Posterior vena cava (tissue), 2 donors: Measurements from ENCODE around the gene H2AZ2. TPM values are rescaled to one million over a fixed set of nuclear protein-coding genes. Genes with fewer than 3 reads are reported as not detected.
A peak's percentile ranks its signal among the peaks of the same experiment; 100 is the strongest.
"Not testable (repeated sequence)": the region's sequence is repeated elsewhere in the genome, so short reads cannot be mapped to it uniquely, and the experiment has no call there.

Experiments used
- DNase-seq: peaks from one replicate; pipeline ENCODE4 v3.0.0-alpha.2; 2020; ENCODE audit warnings: low spot score
- intact Hi-C, 2 donors: fragments of 100-400 bp; cut with DNase I; formaldehyde crosslinking; loops; one replicate each; pipeline versions ENCODE4 v1.14.1 to v1.14.2; 2022 to 2023
- total RNA-seq, 2 donors: library from RNA; stranded (reverse); fragmentation: NEBNext Ultra II Directional; extraction: Animal tissue kit (Norgen Biotek cat#: 25700); gene quantifications; one replicate each; pipeline ENCODE4 v1.2.1, GENCODE V29; 2021
- donor health status: DM: yes; HTN: yes; CAD: no.
- donor health status: DM: yes; HTN: yes; CAD: no.

Gene H2AZ2
- total RNA-seq, 2 donors from 2014 or later, result 122 to 127 TPM

DNA sequence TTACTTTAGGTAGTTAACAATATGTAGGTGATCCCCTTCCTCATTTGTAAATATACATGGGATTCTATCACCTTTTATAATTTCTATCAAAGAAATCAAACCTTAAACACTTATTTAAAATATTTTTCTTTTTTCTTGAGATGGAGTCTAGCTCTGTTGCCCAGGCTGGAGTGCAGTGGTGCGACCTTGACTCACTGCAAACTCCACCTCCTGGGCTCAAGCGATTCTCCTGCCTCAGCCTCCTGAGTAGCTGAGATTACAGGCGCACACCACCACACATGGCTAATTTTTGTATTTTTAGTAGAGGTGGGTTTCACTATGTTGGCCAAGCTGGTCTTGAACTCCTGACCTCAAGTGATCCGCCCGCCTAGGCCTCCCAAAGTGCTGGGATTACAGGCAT lies 4.4 kb downstream of the H2AZ2 start:
- not testable (repeated sequence) for DNase-seq
- intact Hi-C loops, result loop anchor here in 1 of 2 donors (5.0 to 10.0 kb wide), 2 partner anchors 49 to 271 kb away; partner anchors contain the start of genes DDX56 and PPIA

DNA sequence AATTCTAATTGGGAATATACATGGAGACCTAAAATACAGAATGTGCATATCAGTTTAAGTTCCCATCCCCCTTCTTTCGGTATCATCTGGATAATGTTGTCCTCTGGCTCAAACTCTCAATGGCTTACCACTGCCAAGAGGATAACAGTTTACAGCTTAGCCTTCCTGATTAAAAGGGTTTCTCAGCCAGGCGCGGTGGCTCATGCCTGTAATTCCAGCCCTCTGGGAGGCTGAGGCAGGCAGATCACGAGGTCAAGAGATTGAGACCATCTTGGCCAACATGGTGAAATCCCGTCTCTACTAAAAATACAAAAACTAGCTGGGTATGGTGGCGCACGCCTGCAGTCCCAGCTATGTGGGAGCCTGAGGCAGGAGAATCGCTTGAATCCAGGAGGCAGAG lies 5.2 kb downstream of the H2AZ2 start:
- intact Hi-C loops, result loop anchor here in 1 of 2 donors (5.0 to 10.0 kb wide), 2 partner anchors 48 to 270 kb away; partner anchors contain the start of genes DDX56 and PPIA
- DNase-seq, result not testable (repeated sequence)

DNA sequence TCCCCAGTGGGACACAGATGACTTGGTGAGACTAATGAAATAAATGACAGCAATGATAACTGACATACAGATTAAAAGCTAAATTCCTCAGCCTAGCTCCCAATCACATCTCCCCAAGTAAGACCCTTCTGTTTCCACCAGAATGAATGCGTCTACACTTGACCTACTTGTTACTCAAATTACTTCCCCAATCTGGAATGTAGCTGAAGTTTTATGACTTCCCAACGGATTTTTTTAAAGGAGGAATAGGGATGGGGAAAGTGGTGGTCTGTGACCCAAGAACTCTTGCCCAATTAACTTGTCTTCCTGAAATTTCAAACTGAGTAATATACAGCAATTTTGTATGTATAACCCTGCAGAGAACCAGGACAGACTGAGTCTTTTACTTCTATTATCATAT lies 9.1 kb downstream of the H2AZ2 start:
- intact Hi-C loops, result loop anchor here in 1 of 2 donors (10.0 kb wide), 1 partner anchor 84 kb away; no protein-coding TSS in a partner anchor
- DNase-seq, result no peak

DNA sequence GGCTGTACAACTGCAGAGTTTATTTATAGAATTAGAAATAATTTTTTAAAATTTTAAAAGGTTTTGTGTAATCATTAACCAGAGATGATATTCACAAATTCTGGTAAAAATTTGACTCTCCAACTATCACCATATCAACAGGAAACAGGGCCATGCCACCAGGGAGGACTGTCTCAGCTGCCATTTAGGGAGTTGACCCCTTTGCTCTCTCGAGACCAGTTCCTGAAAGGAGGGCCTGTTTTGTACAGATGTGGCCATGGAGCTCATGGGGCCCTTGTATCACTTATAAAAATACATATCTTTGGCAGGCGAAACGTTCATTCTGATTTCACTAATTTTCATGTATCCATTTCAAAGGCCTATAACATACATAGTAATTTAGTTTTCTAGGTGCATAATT lies 20.3 kb downstream of the H2AZ2 start:
- intact Hi-C loops, result no loop called here
- DNase-seq, result no peak

DNA sequence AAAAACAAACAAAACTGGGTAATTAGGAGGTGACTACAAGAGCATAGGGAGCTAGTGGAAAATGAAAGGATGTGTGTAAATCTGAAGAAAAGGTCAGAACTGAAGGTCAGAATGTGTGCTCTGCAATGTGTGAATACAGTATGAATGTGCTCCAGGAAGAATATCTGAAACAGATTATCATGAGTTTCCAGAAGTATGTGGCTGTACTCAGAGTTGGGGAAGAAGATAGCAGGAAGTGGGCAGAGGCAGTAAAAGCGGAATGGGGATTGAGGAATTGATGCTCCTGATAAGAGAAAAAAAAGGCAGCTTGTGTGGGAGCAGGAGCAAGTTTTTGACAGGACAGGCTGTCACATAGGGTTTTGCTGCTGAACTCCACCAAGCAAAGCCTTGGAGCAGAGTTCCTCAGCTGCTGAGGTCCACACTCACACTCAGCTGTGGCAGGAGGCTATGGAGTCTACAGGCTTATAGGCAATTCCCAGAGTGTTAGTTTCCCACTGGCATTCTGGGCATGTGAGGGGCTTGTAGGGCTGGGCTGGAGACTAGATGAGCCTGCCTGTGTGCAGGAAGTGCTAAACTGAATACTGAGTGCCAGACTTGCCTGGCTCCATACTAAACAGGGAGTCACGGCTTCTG lies 22.9 kb downstream of the H2AZ2 start:
- no peak for DNase-seq
- intact Hi-C loops, result no loop called here

DNA sequence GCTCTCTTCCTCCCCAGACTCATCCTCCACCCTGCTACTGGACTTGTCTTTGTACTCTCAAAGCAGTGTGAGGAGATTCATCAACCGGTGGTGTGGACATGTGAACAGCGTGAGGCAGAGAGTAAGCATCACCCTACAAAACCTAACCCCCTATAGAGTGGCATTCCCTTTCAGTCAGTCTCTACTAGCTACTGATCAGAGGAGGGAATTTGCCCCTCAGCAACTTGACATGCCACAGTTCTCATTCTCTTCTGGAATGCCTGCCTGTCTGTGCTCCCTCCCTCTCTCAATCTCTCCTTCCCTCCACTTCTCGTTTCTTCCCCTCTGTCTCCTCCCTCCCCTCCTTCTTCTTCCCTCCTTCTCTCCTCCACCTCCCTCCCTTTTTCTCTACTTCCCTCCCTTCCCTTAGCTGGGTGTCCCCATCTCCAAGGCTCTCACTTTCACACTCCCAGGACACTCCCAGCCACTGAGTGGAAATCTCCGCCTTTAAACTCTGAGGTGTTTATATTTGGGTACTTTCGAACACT lies 24.6 kb downstream of the H2AZ2 start:
- DNase-seq, result no peak
- intact Hi-C loops, result no loop called here

DNA sequence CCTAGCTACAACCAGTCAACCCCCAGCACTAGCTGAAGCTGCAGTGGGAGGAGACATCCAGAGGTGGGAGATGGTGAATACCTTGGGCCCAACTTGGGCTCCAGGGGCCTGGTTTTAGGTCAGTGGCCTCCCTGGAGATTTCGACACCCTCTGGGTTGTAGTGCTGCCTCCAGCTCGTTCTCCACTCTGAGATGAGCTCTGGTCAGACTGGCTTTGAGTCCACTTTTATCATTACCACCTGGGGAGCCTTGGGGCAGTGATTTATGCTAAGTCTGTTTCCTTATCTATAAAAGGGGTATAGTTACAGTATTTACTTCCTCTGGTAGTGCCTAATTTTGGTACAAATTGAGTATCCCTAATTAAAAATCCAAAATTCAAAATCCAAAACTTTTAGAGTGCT lies 28.6 kb downstream of the H2AZ2 start:
- intact Hi-C loops, result no loop called here
- DNase-seq, result no peak

DNA sequence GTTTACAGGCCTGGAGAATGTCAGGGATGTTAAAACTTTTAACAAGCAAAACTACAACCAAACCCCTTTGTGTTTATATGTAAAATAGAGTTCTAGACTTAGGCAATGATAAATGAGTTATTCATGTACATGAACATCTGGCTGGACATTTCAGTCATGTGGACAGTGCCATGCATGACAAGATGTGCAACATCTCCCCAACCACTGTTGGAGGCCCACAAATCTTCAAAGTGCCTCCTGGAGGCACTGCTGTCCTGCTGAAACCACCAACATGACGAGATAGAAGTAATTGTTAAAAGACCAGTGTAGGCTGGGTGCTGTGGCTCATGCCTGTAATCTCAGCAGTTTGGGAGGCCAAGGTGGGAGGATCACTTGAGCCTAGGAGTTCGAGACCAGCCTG lies 33.0 kb downstream of the H2AZ2 start:
- no peak for DNase-seq
- intact Hi-C loops, result no loop called here

DNA sequence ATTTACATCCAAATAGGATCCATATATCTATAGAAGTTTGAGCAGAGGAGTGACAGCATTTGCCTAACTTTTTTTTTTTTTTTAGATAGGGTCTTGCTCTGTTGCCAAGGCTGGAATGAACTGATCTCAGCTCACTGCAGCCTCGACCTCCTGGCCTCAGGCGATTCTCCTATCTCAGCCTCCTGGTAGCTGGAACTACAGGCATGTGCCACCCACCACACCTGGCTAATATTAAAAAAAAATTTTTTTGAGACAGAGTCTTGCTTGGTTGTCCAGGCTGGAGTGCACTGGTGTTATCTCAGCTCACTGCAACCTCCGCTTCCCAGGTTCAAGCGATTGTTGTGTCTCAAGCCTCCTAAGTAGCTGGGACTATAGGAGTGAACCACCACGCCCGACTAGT lies 36.3 kb downstream of the H2AZ2 start:
- no peak for DNase-seq
- intact Hi-C loops, result no loop called here

DNA sequence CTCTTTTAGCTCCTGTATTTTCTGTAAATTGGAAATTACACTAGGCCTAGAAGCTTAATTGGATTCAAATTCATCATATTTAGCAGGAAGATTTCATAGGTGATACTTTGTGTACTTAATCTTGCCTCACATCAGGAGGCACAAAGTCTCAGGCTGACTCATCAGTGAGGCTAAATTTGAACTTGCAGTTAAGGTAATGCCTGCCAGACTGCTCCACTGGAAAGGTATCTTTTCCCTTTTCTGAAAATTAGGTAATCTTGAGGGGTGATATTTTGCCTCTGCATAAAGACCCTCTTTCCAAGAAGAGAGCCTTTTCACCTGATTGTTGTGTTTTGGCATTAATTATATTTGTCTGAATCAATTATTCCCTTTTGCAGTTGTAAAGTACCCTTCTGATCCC lies 36.8 kb downstream of the H2AZ2 start:
- no peak for DNase-seq
- intact Hi-C loops, result no loop called here

DNA sequence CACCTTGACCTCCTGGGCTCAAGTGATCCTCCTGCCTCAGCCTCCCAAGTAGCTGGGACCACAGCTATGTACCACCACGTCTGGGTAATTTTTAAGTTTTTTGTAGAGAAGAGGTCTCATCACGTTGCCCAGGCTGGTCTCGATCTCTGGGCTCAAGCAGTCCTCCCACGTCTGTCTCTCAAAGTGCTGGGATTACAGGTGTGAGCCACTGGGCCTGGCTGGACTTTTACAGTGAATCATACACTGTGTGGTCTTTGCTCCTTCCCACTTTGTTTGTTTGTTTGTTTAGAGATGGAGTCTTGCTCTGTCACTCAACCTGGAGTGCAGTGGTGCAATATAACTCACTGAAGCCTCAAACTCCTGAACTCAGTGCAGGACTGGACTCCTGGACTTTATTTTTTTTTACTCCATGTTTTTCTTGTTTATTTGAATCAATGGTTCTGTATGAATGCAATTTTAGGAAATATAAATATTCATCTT lies 38.9 kb downstream of the H2AZ2 start:
- no peak for DNase-seq
- intact Hi-C loops, result no loop called here

DNA sequence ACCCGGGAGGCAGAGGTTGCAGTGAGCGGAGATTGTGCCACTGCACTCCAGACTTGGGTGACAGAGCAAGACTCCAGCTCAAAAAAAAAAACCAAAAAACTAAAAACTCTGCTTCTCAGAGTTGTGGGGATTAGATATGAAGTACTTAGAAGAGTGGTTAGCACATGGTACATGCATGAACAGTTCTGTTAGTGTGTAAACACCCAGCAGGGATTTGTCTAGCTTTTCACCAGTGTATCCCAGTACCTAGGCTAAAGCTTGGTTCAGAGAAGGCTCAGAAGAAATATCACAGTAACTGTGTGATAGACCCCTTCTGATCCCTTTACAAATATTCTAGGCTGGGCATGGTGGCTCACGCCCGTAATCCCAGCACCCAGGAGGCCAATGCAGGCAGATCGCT lies 41.9 kb downstream of the H2AZ2 start:
- DNase-seq, result no peak
- intact Hi-C loops, result no loop called here

DNA sequence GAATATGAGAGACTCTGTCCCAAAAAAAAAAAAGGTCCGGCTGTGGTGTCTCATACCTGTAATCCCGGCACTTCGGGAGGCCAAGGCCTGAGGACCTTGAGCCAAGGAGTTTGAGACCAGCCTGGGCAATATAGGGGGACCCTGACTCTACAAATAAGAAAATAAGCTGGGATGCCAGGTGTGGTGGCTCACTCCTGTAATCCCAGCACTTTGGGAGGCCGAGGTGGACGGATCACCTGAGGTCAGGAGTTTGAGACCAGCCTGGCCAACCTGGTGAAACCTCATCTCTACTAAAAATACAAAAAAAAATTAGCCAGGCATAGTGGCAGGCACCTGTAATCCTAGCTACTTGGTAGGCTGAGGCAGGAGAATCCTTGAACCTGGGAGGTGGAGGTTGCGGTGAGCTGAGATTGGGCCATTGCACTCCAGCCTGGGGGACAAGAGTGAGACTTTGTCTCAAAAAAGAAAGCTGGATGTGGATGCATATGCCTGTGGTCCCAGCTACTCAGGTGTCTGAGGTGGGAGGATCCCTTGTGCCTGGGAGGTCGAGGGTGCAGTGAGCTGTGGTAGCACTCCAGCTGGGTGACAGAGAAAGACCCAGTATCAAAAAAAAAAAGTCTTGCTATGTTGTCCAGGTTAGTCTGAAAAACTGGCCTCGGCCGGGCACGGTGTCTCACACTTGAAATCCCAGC lies 43.9 kb downstream of the H2AZ2 start:
- intact Hi-C loops, result not testable (repeated sequence)

DNA sequence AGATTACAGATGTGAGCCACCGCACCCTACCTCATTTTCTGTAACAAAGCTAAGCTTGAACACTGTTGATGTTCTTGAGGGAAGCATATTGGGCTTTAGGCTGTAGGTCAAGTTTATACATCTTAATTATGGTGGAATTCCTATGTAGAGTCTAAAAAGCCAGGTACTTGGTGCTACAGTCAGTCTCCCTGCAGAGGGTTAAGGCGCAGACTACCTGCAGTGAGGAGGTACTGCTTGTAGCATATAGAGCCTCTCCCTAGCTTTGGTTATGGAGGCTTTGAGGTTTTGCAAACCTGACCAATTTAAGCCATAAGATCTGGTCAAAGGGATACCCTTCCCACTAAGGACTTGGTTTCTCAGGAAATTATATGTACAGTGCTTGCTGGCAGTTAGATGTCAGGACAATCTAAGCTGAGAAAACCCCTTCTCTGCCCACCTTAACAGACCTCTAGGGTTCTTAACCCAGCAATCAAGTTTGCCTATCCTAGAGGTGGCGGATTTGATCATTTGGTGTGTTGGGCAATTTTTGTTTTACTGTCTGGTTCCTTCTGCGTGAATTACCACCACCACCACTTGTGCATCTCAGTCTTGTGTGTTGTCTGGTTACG lies 45.4 kb downstream of the H2AZ2 start:
- intact Hi-C loops, result no loop called here

More for the DNA sequence above, 43.9 kb downstream of the H2AZ2 start:
- not testable (repeated sequence) for DNase-seq

DNA sequence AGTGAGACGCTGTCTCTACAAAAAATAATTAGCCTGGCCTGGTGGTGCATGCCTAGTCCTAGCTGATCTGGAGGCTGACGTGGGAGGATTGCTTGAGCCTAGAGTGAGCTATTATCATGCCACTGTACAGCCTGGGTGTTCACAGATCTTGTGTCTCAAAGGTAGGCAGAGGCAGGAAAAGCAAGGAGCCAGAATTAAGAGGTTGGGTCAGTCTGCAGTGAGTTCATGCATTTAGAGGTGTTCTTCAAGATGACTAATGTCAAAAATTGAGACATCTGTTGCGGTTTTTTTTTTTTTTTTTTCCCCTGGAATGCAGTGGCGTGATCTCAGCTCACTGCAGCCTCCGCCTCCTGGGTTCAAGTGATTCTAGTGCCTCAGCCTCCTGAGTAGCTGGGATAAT lies 46.0 kb downstream of the H2AZ2 start:
- DNase-seq, result no peak
- intact Hi-C loops, result no loop called here

More for the DNA sequence above, 45.4 kb downstream of the H2AZ2 start:
- no peak for DNase-seq

DNA sequence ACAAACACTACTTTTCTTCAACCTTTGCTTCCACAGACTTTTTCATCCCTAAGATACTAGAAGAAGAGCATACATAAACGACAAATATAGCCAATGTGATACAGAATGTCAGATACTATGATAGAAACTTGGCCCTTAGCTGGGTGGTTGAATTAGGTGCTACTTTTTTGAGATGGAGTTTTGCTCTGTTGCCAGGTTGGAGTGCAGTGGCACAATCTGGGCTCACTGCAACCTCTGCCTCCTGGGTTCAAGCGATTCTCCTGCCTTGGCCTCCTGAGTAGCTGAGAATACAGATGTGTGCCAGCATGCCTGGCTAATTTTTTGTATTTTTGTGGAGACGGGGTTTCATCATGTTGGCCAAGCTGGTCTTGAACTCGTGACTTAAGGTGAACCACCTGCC lies 47.9 kb downstream of the H2AZ2 start:
- DNase-seq, result no peak
- intact Hi-C loops, result loop anchor here in 1 of 2 donors (10.0 kb wide), 1 partner anchor 45 kb away; the partner anchor contains the start of gene H2AZ2

DNA sequence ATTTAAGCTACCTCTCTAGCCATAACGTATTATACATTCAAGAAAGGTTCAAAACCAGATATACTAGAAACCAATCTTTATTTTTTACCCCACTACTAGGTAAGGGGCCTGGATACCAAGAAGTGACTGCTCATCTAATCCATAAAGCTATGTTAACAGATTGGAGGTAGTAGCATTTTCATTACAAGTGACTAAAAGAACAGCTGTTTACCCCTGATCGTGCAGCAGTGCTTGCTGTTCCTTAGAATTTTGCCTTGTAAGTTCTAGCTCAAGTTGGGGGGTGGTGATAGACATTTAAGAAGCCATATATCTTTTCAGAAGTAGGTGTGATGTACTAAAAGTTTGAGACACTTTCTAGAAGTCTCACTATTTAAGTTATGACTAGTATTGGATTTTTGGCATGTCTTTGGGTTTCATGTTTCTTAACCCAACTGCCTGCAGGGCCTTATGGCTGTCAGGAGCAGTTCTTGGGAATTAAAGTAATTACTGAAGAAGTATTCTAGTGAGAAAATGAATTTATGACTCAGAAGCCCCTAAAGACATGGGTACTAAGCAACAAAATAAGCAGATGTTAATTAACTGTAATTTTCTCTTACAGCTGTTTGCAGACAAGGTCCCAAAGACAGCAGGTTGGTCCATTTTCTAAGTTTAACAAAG lies 49.1 kb downstream of the H2AZ2 start:
- intact Hi-C loops, result loop anchor here in 1 of 2 donors (10.0 kb wide), 1 partner anchor 46 kb away; the partner anchor contains the start of gene H2AZ2

DNA sequence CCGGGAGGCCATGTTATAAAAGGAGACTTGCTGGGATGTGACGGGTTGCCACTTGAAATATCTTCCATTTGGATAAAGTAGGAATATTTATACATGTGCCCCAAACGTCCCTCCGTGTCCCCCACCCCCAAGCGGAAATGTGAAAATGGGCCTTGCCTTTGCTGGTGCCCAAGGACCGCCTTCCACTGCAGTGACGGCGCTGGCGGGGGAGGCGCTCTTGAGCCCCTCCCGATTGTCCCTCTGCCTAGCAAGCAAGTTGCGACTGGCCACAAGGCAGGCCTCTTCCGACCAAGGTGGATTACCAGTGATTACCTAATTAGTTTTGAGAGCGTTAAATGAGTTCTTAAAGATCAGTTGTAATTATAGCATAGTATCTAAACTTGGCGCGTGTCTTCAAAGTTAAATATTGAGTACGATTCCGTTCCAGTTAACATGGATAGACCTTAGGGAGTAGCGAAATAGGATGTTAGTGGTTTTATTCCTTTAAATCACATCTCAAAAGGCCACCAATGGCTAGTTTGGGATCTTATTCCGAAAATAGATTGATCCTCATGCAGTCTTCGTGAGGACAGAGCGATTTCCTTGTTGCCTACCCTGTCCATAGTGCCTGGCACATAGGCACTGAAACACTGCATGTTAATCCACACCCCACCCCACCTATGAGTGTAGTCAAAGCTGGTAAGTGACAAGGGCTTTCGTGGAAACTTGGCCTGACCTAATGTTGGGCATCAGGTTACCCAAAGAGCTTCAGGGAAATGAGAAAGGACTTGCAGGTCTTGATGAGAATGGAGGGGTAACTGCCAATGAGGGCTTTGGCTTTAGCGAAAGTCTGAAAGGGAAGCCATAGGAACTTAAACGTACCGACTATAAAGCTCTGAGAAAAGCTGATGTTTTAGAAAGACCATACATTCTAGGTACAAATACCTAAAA lies 50.3 kb downstream of the H2AZ2 start:
- intact Hi-C loops, result loop anchor here in 1 of 2 donors (10.0 kb wide), 1 partner anchor 47 kb away; the partner anchor contains the start of gene H2AZ2
- peak; percentile 96 for DNase-seq

More for the DNA sequence above, 49.1 kb downstream of the H2AZ2 start:
- no peak for DNase-seq
